AG04450 (cell line): ENCODE results near the gene BCORL1. TPM values are rescaled to one million over a fixed set of nuclear protein-coding genes. Genes with fewer than 3 reads are reported as not detected.

Experiments used
- CTCF ChIA-PET: fragments of 300-600, 350-600 bp; formaldehyde crosslinking; extraction: SDS; loops from one replicate; lab custom pipeline; 2022; ENCODE audit warnings: antibody characterized with exemption, inconsistent platforms; lab: Charles Lee
- POLR2A ChIA-PET: fragments of 350-600 bp; formaldehyde crosslinking; extraction: SDS; loops from one replicate; lab custom pipeline; 2021; ENCODE audit warnings: antibody characterized with exemption, inconsistent platforms; lab: Yijun Ruan, JAX
- DNase-seq: peaks from one replicate; pipeline ENCODE4 v3.0.0-alpha.2; 2011; ENCODE audit warnings: low read depth, low spot score
- H3K27ac ChIP-seq: one replicate; pipeline ENCODE4 v1.5.1; 2012; ENCODE audit warnings: low read depth, low read length, control low read depth
- H3K27me3 ChIP-seq: one replicate; pipeline ENCODE4 v1.6.0; 2012; ENCODE audit warnings: low read length; ENCODE audit not compliant: control insufficient read depth, insufficient read depth
- H3K4me3 ChIP-seq: 2 replicates; pipeline ENCODE4 v1.5.1; 2011; ENCODE audit warnings: mild to moderate bottlenecking, low read depth, low read length, control low read depth
- H3K9me3 ChIP-seq: 2 replicates; pipeline ENCODE4 v1.5.1; 2012; ENCODE audit warnings: low read length; ENCODE audit not compliant: control insufficient read depth, insufficient read depth
- CTCF ChIP-seq: IDR thresholded peaks from 2 replicates; pipeline ENCODE4 v1.5.1; 2011; ENCODE audit warnings: low read depth, low read length, control low read depth, inconsistent platforms
- polyA plus RNA-seq: library from polyadenylated mRNA; depleted of rRNA; stranded (reverse); fragments of >200 nt; gene quantifications from 2 replicates; pipeline ENCODE4 v1.2.3, GENCODE V29; 2011

Gene BCORL1
- polyA plus RNA-seq, 1 experiment, result 1.0 TPM

GRCh38 chrX:129956765-129957164 is 25.7 kb upstream of the BCORL1 start:
- H3K4me3 ChIP-seq, result peak overlapping the region; percentile 27
- no peak overlapping the region for H3K27ac ChIP-seq
- H3K9me3 ChIP-seq, result no peaks in the 10 kb centered on the region
- no peak for DNase-seq
- POLR2A ChIA-PET, result interaction anchor here (0.6 kb wide), 1 partner anchor 57 kb away, joined by 6 read pairs; no protein-coding TSS in a partner anchor
- no peaks in the 10 kb centered on the region for H3K27me3 ChIP-seq
- CTCF ChIA-PET, result interaction anchor here (1.0 kb wide), 1 partner anchor 31 kb away, joined by 3 read pairs; no protein-coding TSS in a partner anchor
- no peak for TF ChIP-seq CTCF

GRCh38 chrX:129957241-129958082 is 25.0 kb upstream of the BCORL1 start:
- DNase-seq, result no peak
- ChIA-PET CTCF (interaction anchor here (1.0 kb wide), 1 partner anchor 32 kb away, joined by 3 read pairs; no protein-coding TSS in a partner anchor), POLR2A (interaction anchor here (0.6 kb wide), 1 partner anchor 58 kb away, joined by 6 read pairs; no protein-coding TSS in a partner anchor)
- no peak for TF ChIP-seq CTCF
- Histone ChIP-seq H3K4me3 (peak overlapping the region; percentile 41), H3K27ac (no peak overlapping the region), H3K27me3 (no peaks in the 10 kb centered on the region), H3K9me3 (no peaks in the 10 kb centered on the region)

GRCh38 chrX:129958083-129958465 is 24.4 kb upstream of the BCORL1 start:
- CTCF ChIA-PET, result no interaction called here
- no peaks in the 10 kb centered on the region for H3K27me3 ChIP-seq
- POLR2A ChIA-PET, result no interaction called here

GRCh38 chrX:129958814-129959492 is 23.5 kb upstream of the BCORL1 start:
- CTCF ChIA-PET, result no interaction called here
- no peak for DNase-seq
- Histone ChIP-seq H3K4me3 (no peak overlapping the region), H3K9me3 (no peaks in the 10 kb centered on the region), H3K27ac (peak overlapping the region; percentile 11), H3K27me3 (no peaks in the 10 kb centered on the region)
- no peak for TF ChIP-seq CTCF
- POLR2A ChIA-PET, result interaction anchor here (0.6 kb wide), 1 partner anchor 22 kb away, joined by 5 read pairs; no protein-coding TSS in a partner anchor

More at GRCh38 chrX:129958083-129958465, 24.4 kb upstream of the BCORL1 start:
- TF ChIP-seq CTCF, result no peak
- no peak for DNase-seq
- no peak overlapping the region for H3K27ac ChIP-seq
- no peak overlapping the region for H3K4me3 ChIP-seq
- no peaks in the 10 kb centered on the region for H3K9me3 ChIP-seq
